B cell (primary cell): ENCODE measurements around the gene SDSL. TPM values are rescaled to one million over a fixed set of nuclear protein-coding genes. Genes with fewer than 3 reads are reported as not detected.

Source experiments
- ATAC-seq: fragments of 200-7000 bp; cut with Tn5 transposase; one replicate; pipeline ENCODE4 v1.10.0; 2021; ENCODE audit warnings: low read depth, mild to moderate bottlenecking, moderate number of reproducible peaks, moderate library complexity
- CTCF ChIA-PET: fragments of 350-600 bp; sonication (Branson Sonifier 250); formaldehyde crosslinking; loops from one replicate; lab custom pipeline; 2021; ENCODE audit warnings: antibody characterized with exemption, inconsistent platforms; lab: Charles Lee
- POLR2A ChIA-PET: fragments of 350-600 bp; sonication (Branson Sonifier 250); formaldehyde crosslinking; loops from one replicate; lab custom pipeline; 2021; ENCODE audit warnings: antibody characterized with exemption; lab: Charles Lee
- DNase-seq: peaks from one replicate; pipeline ENCODE4 v3.0.0; 2013
- H2AFZ ChIP-seq: 2 replicates; pipeline ENCODE4 v1.6.1; 2012; ENCODE audit warnings: mild to moderate bottlenecking, low read depth, low read length; ENCODE audit not compliant: insufficient read depth, poor library complexity, severe bottlenecking
- H3K27ac ChIP-seq, 2 donors: 1 replicate in 1 of 2; 2 replicates in 1 of 2; pipeline ENCODE4 v1.5.1; 2012 to 2013; ENCODE audit warnings: low read length in 2 of 2, mild to moderate bottlenecking in 2 of 2, moderate library complexity in 1 of 2
- H3K27me3 ChIP-seq, 4 experiments: fragments of 200-600 bp in 1 of 4; sonication (generic) in 1 of 4; replicated peaks in 1 of 4; 1 replicate in 2 of 4; 2 replicates in 2 of 4; pipeline versions ENCODE4 v1.6.1 to v1.7.0; 2013 to 2016; ENCODE audit warnings: low read length in 3 of 4, mild to moderate bottlenecking in 2 of 4, mixed read lengths in 1 of 4, moderate library complexity in 1 of 4; ENCODE audit not compliant: insufficient read depth in 4 of 4, control insufficient read depth in 3 of 4; ENCODE audit errors: control extremely low read depth in 1 of 4
- H3K36me3 ChIP-seq, 2 experiments: replicated peaks in 1 of 2; 1 replicate in 1 of 2; 2 replicates in 1 of 2; pipeline versions ENCODE4 v1.6.1 to v1.7.1; 2013; ENCODE audit warnings: low read length in 1 of 2; ENCODE audit not compliant: insufficient read depth in 2 of 2, control insufficient read depth in 1 of 2; ENCODE audit errors: control extremely low read depth in 1 of 2, extremely low read depth in 1 of 2
- H3K4me1 ChIP-seq, 2 donors: fragments of 200-600 bp in 1 of 2; sonication (generic) in 1 of 2; 1 replicate in 1 of 2; 2 replicates in 1 of 2; pipeline versions ENCODE4 v1.5.1 to v1.6.1; 2013 to 2017; ENCODE audit warnings: low read length in 2 of 2; ENCODE audit not compliant: control insufficient read depth in 2 of 2, insufficient read depth in 2 of 2
- H3K4me2 ChIP-seq: replicated peaks from 2 replicates; pipeline ENCODE3; 2012; ENCODE audit warnings: mild to moderate bottlenecking, low read depth, low read length; ENCODE audit not compliant: poor library complexity, severe bottlenecking
- H3K4me3 ChIP-seq, 5 experiments: fragments of 200-600 bp in 1 of 5; sonication (generic) in 1 of 5; 1 replicate in 3 of 5; 2 replicates in 2 of 5; pipeline versions ENCODE4 v1.5.1 to v1.7.0; 2011 to 2016; ENCODE audit warnings: low read length in 4 of 5, mild to moderate bottlenecking in 4 of 5, low read depth in 2 of 5, control low read depth in 1 of 5, moderate library complexity in 1 of 5; ENCODE audit not compliant: insufficient read depth in 1 of 5; ENCODE audit errors: control extremely low read depth in 1 of 5, extremely low read depth in 1 of 5
- H3K79me2 ChIP-seq: fragments of 200-600 bp; sonication (generic); one replicate; pipeline ENCODE4 v1.6.0; 2016; ENCODE audit warnings: low read length; ENCODE audit not compliant: control insufficient read depth, insufficient read depth
- H3K9ac ChIP-seq: fragments of 200-600 bp; sonication (generic); 2 replicates; pipeline ENCODE4 v1.6.1; 2017; ENCODE audit warnings: mild to moderate bottlenecking, low read length, moderate library complexity
- H3K9me3 ChIP-seq, 3 donors: one replicate each; pipeline versions ENCODE4 v1.6.1 to v1.7.1; 2013; ENCODE audit warnings: low read length in 2 of 3; ENCODE audit not compliant: control insufficient read depth in 2 of 3, insufficient read depth in 1 of 3; ENCODE audit errors: control extremely low read depth in 1 of 3
- H4K20me1 ChIP-seq: 2 replicates; pipeline ENCODE4 v1.6.0; 2012; ENCODE audit warnings: mild to moderate bottlenecking, low read length; ENCODE audit not compliant: insufficient read depth, control insufficient read depth, poor library complexity, severe bottlenecking
- H3K27ac Mint-ChIP-seq: one replicate; pipeline ENCODE4 v1.8.0; 2021; ENCODE audit warnings: mixed read lengths
- H3K27me3 Mint-ChIP-seq: one replicate; pipeline ENCODE4 v1.8.0; 2021; ENCODE audit warnings: mixed read lengths
- H3K4me1 Mint-ChIP-seq: one replicate; pipeline ENCODE4 v1.8.0; 2021; ENCODE audit warnings: mixed read lengths
- H3K4me3 Mint-ChIP-seq: one replicate; pipeline ENCODE4 v1.8.0; 2021; ENCODE audit warnings: mixed read lengths
- H3K9me3 Mint-ChIP-seq: one replicate; pipeline ENCODE4 v1.8.0; 2022; ENCODE audit warnings: mixed read lengths; ENCODE audit not compliant: insufficient read depth
- EZH2 ChIP-seq: IDR thresholded peaks from 2 replicates; pipeline ENCODE4 v1.6.1; 2012; ENCODE audit warnings: borderline replicate concordance, low read depth, mild to moderate bottlenecking, moderate library complexity, low read length; ENCODE audit not compliant: insufficient read depth, poor library complexity, severe bottlenecking
- WGBS: methylation state at CpG from one replicate; pipeline ENCODE4 v1.1.5; 2013; ENCODE audit warnings: missing lambda C conversion rate; ENCODE audit not compliant: insufficient coverage; 5-methylcytosine and 5-hydroxymethylcytosine counted together
- intact Hi-C: fragments of 100-400 bp; cut with micrococcal nuclease; formaldehyde crosslinking; loops from one replicate; pipeline ENCODE4 v1.10.0; 2022
- polyA plus RNA-seq: library from polyadenylated mRNA; depleted of rRNA; stranded (reverse); fragments of >200 nt; gene quantifications from 2 replicates; pipeline ENCODE4 v1.2.3, GENCODE V29; 2012
- total RNA-seq, 2 donors: library from RNA; stranded (reverse); fragments of 120-200 nt in 1 of 2; gene quantifications; 1 replicate in 1 of 2; 2 replicates in 1 of 2; pipeline versions ENCODE4 v1.2.3 to v1.2.4, GENCODE V29; 2013 to 2022
- TF ChIP-seq, protein P1 (sequence below): fragments of 200-600 bp; IDR thresholded peaks from one replicate; pipeline ENCODE4 v1.8.0; 2022; ENCODE audit warnings: antibody characterized with exemption, mild to moderate bottlenecking

The SDSL gene
- total and polyA plus RNA-seq, 2 donors (not counting 1 experiment from before 2014, with no cell fraction given): 0.15 to 0.64 TPM

DNA sequence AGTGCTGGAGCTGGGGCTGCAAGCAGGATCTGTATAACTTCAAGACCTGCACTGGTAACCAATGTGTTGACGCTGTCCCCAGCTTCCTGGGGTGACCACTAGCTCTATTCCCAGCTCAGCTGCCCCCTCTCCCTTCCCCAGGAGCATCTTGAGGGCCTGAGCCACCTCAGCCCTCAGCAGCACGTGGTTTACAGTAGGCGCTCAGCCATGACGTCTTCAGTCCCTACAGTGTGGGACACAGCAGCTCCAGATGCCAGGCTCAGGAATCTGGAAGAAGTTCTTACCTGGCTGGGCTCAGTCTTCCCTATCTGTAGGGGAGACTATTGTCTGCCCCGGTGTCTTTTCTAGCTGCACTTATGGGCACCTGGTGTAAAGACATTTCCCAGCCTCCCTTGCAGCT lies 27.1 kb upstream of the SDSL start:
- ATAC-seq: no peak
- H3K9ac ChIP-seq: no peak overlapping the region
- TF ChIP-seq EZH2: no peak
- TF ChIP-seq, protein P1, sequence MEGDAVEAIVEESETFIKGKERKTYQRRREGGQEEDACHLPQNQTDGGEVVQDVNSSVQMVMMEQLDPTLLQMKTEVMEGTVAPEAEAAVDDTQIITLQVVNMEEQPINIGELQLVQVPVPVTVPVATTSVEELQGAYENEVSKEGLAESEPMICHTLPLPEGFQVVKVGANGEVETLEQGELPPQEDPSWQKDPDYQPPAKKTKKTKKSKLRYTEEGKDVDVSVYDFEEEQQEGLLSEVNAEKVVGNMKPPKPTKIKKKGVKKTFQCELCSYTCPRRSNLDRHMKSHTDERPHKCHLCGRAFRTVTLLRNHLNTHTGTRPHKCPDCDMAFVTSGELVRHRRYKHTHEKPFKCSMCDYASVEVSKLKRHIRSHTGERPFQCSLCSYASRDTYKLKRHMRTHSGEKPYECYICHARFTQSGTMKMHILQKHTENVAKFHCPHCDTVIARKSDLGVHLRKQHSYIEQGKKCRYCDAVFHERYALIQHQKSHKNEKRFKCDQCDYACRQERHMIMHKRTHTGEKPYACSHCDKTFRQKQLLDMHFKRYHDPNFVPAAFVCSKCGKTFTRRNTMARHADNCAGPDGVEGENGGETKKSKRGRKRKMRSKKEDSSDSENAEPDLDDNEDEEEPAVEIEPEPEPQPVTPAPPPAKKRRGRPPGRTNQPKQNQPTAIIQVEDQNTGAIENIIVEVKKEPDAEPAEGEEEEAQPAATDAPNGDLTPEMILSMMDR: no peak
- CTCF ChIA-PET: no interaction called here
- no peak overlapping the region for H3K4me3 ChIP-seq
- H3K4me2 ChIP-seq: no peak overlapping the region
- peaks cover 0 to 15% (median 0%) of the 10 kb centered on the region in 3 donors for H3K9me3 ChIP-seq
- Mint-ChIP-seq H3K4me3 (no peak overlapping the region), H3K27me3 (peaks cover 10% of the 10 kb centered on the region), H3K27ac (no peak overlapping the region), H3K4me1 (no peaks in the 10 kb centered on the region), H3K9me3 (no peaks in the 10 kb centered on the region)
- no peak overlapping the region for H3K27ac ChIP-seq
- POLR2A ChIA-PET: no interaction called here
- no peaks in the 10 kb centered on the region for H4K20me1 ChIP-seq
- H3K4me1 ChIP-seq: no peaks in the 10 kb centered on the region
- H3K79me2 ChIP-seq: no peaks in the 10 kb centered on the region
- intact Hi-C loops: no loop called here
- H2AFZ ChIP-seq: no peak overlapping the region
- DNase-seq: no peak
- H3K27me3 ChIP-seq: peaks cover 0 to 23% (median 0%) of the 10 kb centered on the region in 4 experiments
- H3K36me3 ChIP-seq: no peaks in the 10 kb centered on the region
- 73% methylated on average over 5 of the region's 5 CpGs for WGBS

DNA sequence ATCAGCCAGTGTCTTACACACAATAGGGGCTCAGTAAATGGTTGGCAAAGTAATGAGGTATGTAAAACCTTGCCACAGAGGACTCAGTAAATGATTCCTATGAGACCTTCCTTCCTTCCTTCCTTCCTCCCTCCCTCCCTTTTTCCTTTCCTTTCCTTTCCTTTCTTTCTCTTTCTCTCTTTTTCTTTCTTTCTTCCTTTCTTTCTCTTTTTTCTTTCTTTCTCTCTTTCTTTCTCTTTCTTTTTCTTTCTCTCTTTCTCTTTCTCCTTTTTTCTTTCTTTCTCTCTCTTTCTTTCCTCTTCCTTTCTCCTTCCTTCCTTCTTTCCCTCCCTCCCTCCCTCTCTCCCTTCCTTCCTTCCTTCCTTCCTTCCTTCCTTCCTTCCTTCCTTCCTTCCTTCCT lies 26.0 kb upstream of the SDSL start:
- ATAC-seq (no peak), DNase-seq (no peak)
- Histone ChIP-seq H3K4me3 (no peak overlapping the region), H3K4me2 (no peak overlapping the region), H3K79me2 (no peaks in the 10 kb centered on the region), H3K27ac (no peak overlapping the region), H2AFZ (no peak overlapping the region), H3K27me3 (peaks cover 0 to 23% (median 0%) of the 10 kb centered on the region in 4 experiments), H3K9ac (no peak overlapping the region), H3K4me1 (no peaks in the 10 kb centered on the region), H3K36me3 (no peaks in the 10 kb centered on the region), H4K20me1 (no peaks in the 10 kb centered on the region), H3K9me3 (peaks cover 0 to 15% (median 0%) of the 10 kb centered on the region in 3 donors)
- Mint-ChIP-seq H3K27ac (no peak overlapping the region), H3K27me3 (peaks cover 10% of the 10 kb centered on the region), H3K4me1 (no peaks in the 10 kb centered on the region), H3K4me3 (no peak overlapping the region), H3K9me3 (no peaks in the 10 kb centered on the region)
- intact Hi-C loops: no loop called here
- CTCF ChIA-PET: no interaction called here
- no peak for TF ChIP-seq EZH2
- TF ChIP-seq, protein P1: no peak
- POLR2A ChIA-PET: no interaction called here
